ENCODE data around the gene ADAMTS13.

ADAMTS13 gene

DNA sequence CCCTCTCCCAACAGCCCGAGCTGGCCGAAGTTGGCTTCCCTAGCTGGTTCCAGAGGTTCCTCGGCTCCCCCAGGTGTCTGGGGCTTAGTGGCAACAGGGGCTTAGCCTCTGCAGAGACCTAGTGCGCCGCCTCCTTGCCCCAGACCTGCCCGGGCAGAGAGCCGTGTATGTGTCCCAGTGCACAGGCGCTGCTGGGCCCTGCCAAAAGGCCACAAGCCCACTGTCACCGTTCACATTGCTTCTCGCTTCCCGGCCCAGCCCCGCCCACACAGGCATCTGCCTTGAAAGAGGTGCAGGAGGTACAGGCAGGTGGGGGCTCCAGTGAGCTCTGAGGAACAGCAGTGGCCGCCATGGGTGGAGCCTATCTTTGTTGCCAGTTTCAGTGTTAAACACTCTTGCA is 35.1 kb downstream of the ADAMTS13 start:
- no peak for DNase-seq

DNA sequence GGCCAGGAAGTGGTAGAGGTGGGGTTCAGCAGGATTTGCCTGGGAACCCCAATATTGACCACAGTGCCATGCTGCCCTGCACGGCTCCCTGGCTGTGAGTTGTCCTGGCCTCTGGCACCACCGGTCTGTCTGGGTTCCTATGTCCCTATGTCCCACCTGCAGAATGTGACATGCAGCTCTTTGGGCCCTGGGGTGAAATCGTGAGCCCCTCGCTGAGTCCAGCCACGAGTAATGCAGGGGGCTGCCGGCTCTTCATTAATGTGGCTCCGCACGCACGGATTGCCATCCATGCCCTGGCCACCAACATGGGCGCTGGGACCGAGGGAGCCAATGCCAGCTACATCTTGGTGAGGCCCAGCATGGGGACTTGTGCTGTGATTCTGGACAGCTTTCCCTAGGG is 35.6 kb downstream of the ADAMTS13 start:
- no peak for DNase-seq

DNA sequence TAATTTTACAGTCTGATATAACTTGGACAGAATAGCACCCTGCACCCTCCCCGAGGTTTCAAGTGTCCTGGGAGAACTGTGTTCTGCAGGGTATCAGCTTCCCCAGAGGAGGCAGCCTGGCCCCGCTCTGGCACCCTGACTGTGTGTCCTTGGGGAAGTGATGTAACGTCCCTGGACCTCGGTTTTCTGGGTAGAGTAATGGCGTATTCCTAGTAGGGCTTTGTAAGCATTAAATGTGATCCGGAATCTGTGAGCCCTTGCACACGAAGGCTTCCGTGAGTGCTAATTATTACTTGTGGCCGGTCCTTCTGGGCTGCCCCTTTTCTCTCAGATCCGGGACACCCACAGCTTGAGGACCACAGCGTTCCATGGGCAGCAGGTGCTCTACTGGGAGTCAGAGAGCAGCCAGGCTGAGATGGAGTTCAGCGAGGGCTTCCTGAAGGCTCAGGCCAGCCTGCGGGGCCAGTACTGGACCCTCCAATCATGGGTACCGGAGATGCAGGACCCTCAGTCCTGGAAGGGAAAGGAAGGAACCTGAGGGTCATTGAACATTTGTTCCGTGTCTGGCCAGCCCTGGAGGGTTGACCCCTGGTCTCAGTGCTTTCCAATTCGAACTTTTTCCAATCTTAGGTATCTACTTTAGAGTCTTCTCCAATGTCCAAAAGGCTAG is 36.6 kb downstream of the ADAMTS13 start:
- no peak for DNase-seq

DNA sequence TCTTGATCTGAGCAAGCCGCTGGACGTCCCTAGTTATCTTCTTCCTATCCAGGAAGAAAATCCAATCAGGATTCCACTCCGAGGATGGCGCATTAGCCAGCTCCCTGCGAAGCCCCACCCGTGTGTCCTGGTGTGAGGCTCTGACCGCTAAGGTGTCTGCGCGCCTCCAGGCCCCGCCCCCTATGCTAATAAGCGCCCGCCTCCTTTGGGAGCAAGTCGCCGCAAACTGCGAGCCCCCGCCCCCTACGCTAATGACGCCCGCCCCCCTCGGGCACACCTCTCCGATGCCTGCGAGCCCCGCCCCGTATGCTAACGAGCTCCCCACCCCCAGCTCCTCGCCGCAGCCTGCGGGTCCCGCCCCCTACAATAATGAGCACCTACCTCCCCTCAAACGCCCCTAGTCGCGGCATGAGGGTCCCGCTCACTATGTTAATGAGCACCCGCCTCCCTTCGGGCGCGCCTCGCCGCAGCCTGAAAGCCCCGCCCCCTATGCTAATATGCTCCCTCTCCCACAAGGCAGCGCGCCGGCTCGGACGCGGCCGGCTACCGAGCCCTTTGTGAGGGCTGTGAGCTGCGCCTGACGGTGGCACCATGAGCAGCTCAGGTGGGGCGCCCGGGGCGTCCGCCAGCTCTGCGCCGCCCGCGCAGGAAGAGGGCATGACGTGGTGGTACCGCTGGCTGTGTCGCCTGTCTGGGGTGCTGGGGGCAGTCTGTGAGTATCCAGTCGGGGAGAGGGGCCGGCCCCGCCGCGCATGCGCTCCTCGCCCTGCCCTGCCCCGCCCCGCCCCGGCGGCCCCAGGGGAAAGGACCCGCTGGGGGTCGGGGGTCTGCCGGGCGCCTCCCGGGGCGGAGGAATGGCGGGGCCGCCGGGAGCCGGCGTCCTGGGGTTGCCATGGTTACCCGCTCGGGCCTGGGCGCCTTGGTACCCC is 37.6 kb downstream of the ADAMTS13 start, which contains the start of gene CACFD1:
Gene CACFD1 (plus strand): TSS at position 503 of the 929 bp plus-strand sequence. CDS start 89 bp downstream, at position 592.
- DNase-seq = peak; percentile 93

DNA sequence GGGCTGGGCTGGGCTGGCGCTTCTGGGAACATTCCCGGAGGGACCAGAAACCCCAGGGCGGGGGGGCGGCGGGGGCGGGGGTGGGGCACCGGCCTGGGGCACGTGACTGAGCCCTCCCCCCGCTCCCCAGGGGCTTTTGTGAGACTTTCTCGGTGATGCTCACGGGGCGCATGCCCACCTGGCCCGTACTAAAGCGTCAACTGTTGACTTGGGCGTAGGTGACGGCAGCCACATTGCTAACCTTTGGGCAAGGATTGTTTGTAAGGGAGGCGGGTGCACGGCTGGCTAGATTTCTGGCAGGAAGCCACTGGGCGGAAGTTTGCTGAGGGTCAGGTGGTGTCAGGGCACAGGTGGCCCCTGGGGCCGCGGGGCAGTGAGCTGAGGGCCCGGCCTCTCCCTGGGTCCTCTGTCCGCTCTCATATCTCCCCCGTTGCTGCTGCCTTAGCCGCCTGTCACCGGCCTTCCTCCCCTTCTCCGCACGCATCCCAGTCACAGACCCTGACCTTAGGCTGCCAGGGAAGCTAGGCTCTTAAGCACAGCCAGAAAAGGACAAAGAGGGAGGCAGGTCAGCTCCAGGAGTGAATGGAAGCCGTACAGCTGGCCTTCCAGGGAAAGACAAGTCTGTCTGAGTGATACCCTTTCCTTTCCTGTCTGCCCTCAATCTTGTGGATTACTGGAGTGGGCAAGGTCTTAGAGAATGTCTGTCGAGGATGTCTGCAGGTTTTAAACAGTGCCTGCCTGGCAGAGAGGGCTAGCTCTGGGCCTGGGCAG is 38.4 kb downstream of the ADAMTS13 start:
- no peak for DNase-seq

DNA sequence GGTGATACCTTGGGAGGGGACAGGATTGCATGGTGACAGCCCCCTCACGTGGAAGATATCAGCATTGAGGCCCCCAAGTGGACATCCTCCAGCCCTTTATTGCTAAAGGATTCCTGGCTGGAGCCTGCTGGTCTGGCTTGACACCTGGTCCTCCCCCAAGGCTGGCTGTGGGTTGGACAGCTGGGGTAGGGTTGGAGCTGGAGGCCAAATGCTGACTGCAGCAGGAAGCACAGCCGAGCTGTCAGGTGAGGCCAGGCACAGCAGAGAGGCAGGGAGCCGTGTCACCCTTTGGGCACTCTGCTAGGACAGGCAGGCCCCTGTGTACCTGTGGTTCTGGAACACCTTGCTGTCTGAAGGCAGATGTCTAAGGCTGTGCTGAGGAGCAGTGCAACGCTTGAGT is 39.8 kb downstream of the ADAMTS13 start:
- DNase-seq = no peak

DNA sequence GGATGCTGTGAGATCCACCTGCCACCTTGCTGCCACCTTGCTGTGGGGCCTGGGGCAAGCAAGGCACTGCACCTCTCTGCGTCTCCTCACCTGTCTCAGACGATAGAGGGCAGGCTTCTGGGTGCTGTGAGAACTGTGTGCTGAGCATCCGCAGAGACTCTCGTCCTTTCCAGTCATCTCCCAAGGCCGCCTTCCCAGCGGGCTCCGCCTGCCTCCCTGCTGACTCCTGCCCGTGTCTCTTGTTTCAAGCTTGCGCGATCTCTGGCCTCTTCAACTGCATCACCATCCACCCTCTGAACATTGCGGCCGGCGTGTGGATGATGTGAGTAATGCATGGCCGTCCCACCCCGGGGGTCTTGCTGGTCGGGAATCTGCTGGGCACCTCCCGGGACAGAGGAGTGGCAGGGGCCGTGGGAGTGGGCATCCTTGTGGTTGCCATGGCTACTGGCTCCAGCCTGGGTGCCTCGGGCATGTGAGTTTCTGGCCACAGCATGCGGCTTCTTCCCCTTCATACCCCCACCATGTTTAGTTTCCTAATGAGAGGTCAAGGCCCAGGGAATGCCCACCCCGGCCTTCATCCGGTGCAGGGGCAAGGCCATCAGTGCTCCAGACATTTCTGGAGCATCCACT is 41.2 kb downstream of the ADAMTS13 start:
- DNase-seq = no peak

DNA sequence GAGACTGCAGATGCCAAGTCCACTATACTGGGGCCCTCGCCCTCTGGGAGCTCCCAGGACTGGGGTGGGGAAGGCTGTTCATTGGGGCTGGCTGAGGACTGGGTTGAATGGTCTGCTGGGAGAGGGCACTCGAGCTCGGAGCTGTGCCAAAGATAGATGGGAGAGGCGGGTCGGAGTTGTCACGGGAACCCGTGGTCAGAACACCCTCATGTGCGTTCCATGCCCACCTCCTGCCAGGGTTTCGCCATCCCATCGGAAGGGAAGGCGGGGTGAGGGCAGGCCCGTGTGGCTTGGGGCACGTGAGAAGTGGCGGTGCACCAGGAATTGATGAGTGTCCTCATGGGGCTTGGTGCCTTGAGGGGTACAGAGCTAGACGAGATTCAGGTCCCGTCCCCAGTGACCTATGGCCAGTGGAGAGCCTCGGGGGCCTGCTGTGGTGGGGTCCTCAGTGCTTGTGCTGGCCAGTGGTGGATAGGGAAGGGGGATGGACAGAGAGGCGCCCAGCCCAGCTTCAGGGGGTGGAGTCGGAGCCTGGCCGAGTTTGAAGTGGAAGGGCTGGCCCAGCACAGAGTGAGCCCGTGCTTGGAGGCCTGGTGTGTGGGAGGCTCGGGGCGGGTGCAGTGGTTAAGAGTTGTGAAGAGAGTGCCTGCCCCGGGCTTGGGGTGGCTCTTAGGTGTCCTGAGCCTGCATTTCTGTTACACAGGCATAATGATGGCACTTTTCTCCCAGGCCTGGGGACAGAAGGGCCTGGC is 41.9 kb downstream of the ADAMTS13 start:
- peak; percentile 39 for DNase-seq

DNA sequence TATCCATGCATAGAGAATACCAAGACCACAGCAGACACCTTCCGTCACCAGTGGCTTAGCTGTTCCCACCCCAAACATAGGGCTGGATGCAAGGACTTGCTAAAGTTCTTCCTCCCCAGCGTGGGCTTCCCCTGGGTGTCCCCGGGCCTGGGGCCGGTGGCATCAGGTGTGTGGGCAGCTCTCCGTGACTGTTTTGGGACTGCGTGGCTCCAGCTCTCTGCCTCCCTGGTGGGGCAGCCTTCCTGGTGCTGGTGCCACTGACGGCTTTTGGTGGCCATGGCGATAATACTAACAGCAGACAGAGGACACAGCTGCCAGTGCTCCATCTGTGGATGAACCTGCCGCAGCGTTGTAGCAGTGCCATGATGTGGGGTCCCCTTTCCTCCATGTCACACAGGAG is 42.5 kb downstream of the ADAMTS13 start:
- no peak for DNase-seq

DNA sequence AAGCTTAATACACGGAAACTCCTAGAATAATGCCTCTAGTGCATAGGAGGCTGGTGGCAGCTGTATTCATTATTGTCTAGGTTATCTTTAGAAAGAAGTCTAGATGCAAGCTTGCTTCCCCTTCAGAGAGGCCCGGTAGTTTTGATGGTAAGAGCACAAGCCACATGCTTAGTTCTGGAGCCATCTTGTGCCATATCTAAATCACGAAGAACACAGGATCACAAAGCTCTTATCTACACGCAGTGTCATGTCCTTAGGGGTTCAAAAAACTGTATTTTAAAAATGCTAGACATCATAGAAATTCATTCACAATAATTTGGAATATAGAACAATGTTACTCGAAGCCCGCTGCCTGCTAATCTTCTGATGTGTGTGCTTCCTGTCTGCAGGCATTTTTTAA is 43.8 kb downstream of the ADAMTS13 start:
- no peak for DNase-seq

DNA sequence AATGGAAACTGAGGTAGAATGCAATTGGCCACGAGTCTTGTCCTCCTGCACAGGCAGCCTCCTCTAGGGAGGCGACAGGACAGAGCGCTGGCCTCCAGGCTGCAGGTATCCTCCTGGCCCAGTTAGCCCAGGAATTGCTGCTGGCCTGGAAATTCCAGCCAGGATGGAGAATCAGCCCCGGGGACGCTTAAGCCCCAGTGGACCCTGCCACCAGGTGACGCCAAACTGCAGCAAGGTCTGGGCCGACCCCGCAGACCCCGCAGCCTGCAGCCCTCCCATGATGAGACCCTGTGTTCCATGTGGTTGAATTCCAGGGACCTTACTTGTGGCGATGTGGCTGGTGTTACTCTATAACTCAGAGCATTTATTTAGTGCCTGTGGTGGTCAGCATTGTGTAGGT is 44.9 kb downstream of the ADAMTS13 start:
- no peak for DNase-seq

DNA sequence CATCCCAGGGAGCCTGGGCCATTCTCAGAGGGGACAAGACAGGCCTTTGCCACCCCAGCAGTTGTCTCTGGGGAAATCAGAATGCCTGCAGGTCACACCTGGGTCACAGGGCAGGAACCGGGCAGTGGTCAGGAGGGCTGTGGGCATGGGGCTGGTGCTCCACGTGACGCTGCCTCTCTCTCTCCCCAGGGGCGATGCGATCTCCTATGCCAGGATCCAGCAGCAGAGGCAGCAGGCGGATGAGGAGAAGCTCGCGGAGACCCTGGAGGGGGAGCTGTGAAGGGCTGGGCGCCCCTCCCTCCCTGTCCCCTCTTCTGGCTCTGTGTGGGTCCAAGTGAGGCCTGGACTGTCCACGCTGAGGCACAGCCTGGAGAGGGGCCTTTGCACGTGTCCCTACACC is 46.2 kb downstream of the ADAMTS13 start:
- no peak for DNase-seq

DNA sequence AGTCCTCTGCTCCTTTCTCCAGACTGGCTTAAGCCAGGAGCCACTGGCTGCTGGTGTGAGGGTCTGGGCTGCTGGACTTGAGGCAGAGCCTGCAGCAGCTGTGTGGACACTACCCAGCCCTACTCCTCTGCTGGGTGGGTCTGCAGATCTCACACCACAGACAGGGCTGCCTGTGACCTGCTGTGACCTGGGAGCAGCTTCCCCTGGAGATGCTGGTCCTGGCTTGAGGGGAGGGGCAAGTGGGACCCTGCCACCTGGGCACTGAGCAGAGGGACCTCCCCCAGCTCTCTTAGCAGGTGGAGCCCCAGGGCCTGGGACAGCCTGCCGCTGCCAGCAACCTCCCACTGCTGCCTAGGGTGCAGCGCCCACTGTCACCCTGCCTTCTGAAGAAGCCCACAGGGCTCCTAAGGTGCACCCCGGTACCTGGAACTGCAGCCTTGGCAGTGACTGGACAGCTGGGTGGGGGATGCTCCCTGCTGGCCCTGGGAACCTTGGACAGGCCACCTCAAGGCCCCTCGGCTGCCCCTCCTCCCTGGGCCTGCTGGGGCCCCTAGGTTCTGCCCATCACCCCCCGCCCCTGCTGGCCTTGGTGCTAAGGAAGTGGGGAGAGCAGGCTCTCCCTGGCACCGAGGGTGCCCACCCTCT is 46.7 kb downstream of the ADAMTS13 start:
- no peak for DNase-seq

DNA sequence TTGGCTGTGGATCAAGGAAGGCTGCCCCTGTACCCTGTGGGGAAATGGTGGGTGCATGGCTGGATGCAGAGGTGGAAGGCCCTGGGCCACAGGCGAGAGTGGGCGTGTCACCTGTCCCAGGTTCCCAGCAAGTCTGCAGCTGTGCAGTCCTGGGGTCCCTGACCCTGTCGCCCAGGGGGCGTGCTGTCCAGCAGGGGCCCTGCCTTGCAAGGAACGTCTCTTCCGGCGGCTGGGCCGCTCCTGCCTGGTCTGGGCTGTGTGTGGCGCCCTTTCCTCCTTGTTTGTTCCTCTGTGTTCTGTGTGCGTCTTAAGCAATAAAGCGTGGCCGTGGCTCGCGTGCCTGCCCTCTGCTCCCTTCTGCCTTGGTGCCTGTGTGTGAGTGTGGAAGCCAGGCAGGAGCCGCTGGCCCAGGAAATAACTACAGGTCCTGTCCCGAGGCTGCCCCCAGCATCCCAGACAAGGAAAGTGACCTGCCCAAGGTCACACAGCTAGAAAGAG is 48.3 kb downstream of the ADAMTS13 start:
- no peak for DNase-seq

DNA sequence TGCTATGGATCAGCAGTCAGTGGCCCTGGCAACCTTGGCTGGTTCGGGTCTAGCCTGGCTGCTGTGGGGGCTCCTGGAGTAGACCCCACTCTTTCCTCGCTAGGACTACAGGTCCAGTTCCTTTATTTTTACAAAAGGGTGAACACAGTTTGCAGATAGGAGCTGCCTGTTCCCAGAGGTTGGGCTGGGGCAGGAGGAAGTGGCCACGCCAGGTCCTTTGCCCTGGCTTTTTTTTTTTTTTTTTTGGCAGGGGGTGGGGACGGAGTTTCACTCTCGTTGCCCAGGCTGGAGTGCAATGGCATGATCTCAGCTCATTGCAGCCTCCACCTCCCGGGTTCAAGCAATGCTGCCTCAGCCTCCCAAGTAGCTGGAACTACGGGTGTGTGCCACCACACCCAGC is 48.8 kb downstream of the ADAMTS13 start:
- DNase-seq = no peak

DNA sequence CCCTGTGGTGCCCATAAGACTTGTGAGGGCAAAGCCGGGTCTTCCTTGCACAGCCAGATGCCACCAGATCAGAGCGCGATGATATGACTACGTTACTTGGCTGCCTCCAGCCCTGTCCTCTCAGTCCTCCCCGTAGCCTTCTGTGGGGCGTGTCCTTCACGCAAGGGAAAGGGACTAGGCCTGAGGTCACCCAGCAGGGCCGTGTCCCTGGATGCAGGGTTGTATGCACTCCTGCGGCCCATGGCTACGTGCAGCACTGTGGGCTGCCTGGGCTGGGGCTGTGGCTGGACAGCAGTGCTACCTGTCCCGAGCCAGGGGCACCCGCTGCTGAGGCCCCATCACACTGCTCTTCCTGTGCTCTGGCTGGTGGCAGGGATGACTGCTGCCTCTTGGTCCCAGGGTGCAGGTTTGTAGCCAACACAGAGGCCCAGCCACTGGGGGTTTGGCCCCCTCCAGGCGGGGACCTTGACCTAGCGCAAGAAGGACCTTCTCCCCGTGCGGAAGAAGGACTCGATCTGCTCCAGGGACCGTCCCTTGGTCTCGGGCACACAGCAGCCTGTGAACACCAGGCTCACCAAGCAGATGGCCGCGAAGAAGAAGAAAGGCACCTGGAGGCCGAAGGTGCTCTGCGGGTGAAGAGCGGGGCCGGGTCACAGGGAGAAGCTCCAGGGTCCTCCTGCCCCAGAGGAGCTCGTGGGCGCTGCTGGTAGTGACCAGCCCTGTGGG is 49.5 kb downstream of the ADAMTS13 start:
- no peak for DNase-seq

DNA sequence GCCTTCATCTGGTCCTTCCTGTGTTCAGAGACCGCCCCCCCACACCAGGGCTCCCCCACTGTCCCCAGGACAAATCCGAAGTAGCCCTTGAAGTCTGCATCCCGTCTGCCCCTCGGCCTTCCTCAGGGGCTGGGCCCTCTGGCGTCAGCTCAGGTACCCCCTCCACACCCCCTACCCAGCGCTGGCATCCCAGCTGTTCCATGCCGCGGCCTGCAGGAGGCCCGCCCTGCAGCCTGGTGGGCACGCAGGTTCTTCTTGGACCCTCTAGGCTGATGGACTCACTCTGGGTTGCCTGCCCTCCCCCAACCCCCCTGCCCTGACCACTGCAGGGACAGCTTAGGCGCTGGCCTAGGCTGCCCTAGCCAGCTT is 50.1 kb downstream of the ADAMTS13 start:
- no peak for DNase-seq

DNA sequence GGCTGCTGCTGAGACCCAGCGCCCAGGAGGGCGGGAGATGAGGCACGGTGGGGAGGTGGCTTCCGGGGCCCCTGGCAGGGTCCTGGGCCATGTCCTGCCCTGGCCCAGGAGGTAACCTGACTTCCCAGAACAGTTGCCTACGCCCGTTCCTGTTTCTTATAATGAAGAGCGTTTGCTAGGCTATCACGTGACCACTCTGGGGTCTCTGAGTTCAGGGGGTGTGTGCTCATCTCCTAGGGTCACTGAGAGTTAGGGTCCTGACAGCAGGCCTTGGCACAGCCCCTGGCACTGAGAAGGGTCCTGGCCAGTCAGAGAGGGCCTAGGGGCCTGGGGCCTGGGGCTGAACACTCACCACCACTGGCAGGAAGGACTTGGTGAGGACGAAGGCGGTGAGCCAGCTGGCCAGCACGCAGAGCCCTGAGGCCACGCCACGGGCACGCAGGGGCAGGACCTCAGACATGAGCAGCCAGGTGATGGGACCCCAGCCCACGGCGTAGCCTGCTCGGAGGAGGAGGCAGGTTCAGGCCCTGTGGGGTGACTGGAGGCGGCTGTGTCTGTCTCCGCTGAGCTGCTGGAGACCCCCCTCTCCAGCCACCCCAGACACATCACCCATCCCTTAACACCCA is 50.7 kb downstream of the ADAMTS13 start:
- no peak for DNase-seq

DNA sequence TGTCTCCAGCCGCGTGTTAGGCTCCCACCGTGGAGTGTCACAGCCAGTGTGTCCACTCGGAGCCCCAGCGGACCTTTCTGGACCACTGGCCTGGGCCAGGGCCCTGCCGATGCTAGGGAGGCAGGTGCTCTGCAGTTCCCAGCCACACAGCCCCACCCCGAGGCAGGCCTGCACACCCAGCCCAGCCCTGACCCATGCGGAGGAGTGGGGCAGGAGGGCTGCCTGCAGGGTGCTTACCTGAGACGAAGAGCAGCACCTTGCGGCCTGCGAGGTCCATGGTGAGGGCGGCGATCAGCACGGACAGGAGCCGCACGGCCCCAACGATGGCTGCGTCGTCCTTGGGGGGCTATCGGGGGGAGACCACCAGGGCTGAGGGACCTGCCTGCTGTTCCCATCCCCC is 51.6 kb downstream of the ADAMTS13 start:
- DNase-seq = no peak

DNA sequence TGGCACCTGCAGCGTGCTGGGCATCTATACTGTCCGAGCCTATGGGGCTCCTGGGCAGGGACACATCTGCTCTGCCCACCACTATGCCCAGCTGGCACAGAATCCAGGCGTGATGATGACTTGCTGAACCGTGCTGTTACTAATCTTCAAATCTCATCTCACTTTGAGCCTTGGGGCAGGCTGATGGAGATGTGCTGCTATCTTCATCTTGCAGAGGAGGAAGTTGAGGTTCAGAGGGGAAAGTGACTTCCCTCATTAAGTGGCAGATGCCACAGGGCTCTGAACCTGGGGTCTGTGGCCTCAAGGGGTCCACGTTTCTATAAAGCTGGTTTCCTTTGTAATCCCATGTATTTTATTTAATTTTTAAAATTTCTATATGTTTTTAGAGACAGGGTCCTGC is 52.0 kb downstream of the ADAMTS13 start:
- DNase-seq = no peak
